Activated naive CD4-positive, alpha-beta T cell treated with anti-CD3 and anti-CD28 coated beads for 36 hours (primary cell): ENCODE measurements around the gene ACOX2. TPM values are rescaled to one million over a fixed set of nuclear protein-coding genes. Genes with fewer than 3 reads are reported as not detected.

Experiments used
- CTCF ChIA-PET: fragments of 350-600 bp; sonication (Branson Sonifier 250); formaldehyde crosslinking; loops from one replicate; lab custom pipeline; 2021; ENCODE audit warnings: antibody characterized with exemption; lab: Charles Lee
- DNase-seq: peaks from one replicate; pipeline ENCODE4 v3.0.0-alpha.2; 2020
- H3K27ac Mint-ChIP-seq: one replicate; pipeline ENCODE4 v1.8.0; 2021; ENCODE audit warnings: mild to moderate bottlenecking, mixed read lengths
- H3K27me3 Mint-ChIP-seq: one replicate; pipeline ENCODE4 v1.8.0; 2021; ENCODE audit warnings: low read depth, mixed read lengths
- H3K36me3 Mint-ChIP-seq: one replicate; pipeline ENCODE4 v1.8.0; 2021; ENCODE audit warnings: low read depth, mixed read lengths
- H3K4me1 Mint-ChIP-seq: one replicate; pipeline ENCODE4 v1.8.0; 2021; ENCODE audit warnings: low read depth, mixed read lengths
- H3K4me3 Mint-ChIP-seq: one replicate; pipeline ENCODE4 v1.8.0; 2021; ENCODE audit warnings: mild to moderate bottlenecking, moderate library complexity, mixed read lengths
- H3K9me3 Mint-ChIP-seq: one replicate; pipeline ENCODE4 v1.8.0; 2021; ENCODE audit warnings: mixed read lengths
- intact Hi-C: fragments of 100-400 bp; cut with micrococcal nuclease; formaldehyde crosslinking; loops from one replicate; pipeline ENCODE4 v1.15.1; 2023
- total RNA-seq, 2 experiments: library from RNA; stranded (reverse); gene quantifications; one replicate each; pipeline ENCODE4 v1.2.3, GENCODE V29; 2021

Gene ACOX2
- total RNA-seq, 2 experiments from 2014 or later, result not detected

DNA sequence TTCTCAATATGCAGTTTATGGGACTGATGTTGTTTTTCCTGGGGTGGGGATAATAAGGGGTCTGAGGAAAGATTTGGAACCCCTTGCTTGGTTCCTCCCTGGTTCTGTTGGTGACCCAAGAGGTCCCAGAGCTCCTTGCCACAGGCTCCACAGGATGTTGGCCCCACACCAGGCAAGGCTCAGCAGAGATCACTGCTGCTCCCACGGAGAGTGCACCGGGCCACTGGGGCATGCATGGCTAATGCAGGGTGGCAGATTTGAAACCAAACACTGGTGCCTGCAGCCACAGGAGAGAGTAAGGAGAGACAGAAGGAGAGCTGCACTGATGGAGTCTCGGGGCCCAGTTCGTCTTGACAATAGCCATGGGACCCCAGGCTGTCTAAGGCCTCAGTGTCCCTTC, 37.7 kb upstream of the ACOX2 start:
- Mint-ChIP-seq H3K4me3 (no peak overlapping the region), H3K27ac (no peak overlapping the region), H3K27me3 (no peaks in the 10 kb centered on the region), H3K4me1 (no peaks in the 10 kb centered on the region), H3K36me3 (no peaks in the 10 kb centered on the region), H3K9me3 (no peaks in the 10 kb centered on the region)
- intact Hi-C loops, result no loop called here
- CTCF ChIA-PET, result interaction anchor here (1.4 to 14.9 kb wide), 2 partner anchors 10 to 55 kb away, joined by 7 to 256 read pairs; no protein-coding TSS in a partner anchor
- no peak for DNase-seq

DNA sequence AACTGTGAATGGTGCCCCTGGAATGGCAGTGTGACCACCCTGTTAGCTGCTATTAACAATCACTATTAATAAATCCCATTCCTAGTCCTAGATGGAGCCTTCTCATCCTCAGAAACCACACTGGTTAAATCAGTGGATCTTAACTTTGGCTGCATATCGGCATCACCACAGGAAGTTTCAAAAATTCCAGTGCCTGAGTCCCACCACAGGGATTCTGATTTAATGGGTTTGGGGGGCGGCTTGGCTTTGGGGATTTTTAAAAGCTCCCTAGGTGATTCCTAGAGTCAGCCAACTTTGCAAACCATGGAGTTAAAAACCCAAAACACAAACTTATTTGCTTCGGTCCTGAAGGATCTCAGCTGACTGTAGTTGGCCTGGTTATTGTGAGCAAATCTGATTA, 37.1 kb upstream of the ACOX2 start:
- no peak for DNase-seq
- CTCF ChIA-PET, result interaction anchor here (0.7 to 14.9 kb wide), 3 partner anchors 11 to 56 kb away, joined by 3 to 256 read pairs (median 7); no protein-coding TSS in a partner anchor
- no peaks in the 10 kb centered on the region for H3K27me3 Mint-ChIP-seq
- no peaks in the 10 kb centered on the region for H3K9me3 Mint-ChIP-seq
- H3K4me3 Mint-ChIP-seq, result no peak overlapping the region
- H3K4me1 Mint-ChIP-seq, result no peaks in the 10 kb centered on the region
- H3K36me3 Mint-ChIP-seq, result no peaks in the 10 kb centered on the region
- no peak overlapping the region for H3K27ac Mint-ChIP-seq
- intact Hi-C loops, result no loop called here

DNA sequence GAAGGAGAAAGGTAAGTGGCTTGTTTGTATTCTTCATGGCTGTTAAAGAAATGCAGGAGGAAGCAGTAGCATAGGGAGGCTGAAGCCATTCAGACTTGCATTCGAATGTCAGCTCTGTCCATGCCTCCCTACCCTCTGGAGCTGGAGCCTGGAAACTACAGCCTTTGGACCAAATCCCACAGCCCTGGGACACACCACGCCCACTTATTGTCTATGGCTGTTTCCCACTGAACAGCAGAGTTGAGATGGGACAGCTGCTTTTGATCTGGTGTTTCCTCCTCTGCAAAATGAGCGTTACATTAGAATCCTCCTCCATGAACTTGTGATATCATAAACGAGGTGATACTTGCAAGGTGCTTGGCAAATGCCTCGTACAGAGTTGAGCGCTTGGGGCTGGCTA, 36.6 kb upstream of the ACOX2 start:
- peaks cover 3% of the 10 kb centered on the region for H3K4me1 Mint-ChIP-seq
- no peaks in the 10 kb centered on the region for H3K9me3 Mint-ChIP-seq
- no peak overlapping the region for H3K27ac Mint-ChIP-seq
- H3K27me3 Mint-ChIP-seq, result no peaks in the 10 kb centered on the region
- no peak overlapping the region for H3K4me3 Mint-ChIP-seq
- intact Hi-C loops, result no loop called here
- CTCF ChIA-PET, result interaction anchor here (0.7 to 14.9 kb wide), 3 partner anchors 11 to 56 kb away, joined by 3 to 256 read pairs (median 7); no protein-coding TSS in a partner anchor
- no peak for DNase-seq
- H3K36me3 Mint-ChIP-seq, result no peaks in the 10 kb centered on the region

DNA sequence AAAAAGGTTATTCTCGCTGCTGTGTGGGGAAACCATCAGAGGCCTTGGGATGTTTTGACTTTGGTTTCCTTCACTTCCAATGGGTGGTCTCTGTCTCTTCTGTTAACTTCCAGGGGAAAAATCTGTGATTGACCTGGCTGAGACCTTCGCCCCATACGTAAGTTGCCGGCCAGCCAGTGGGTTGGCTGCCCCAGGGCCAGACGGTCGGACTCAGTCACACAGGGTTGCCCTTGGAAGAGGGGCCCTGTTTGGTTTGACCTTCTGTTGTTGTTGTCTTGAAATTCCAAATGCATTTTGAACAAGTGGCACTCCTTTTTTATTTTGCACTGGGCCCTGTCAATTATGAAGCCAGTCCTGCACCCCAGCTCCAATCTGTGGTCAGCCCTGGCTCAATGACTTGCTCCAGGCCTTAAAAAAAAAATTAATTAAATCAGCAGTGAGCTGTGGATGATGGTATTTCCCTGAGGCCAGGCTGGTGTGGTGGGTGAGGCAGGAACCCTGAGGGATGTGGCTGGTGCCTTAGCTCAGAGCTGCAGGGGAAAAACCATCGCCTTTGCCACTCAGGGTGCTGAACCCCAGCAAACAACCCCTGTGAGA, 35.7 kb upstream of the ACOX2 start:
- no peaks in the 10 kb centered on the region for H3K36me3 Mint-ChIP-seq
- no peak for DNase-seq
- peaks cover 4% of the 10 kb centered on the region for H3K4me1 Mint-ChIP-seq
- no peaks in the 10 kb centered on the region for H3K27me3 Mint-ChIP-seq
- no peak overlapping the region for H3K4me3 Mint-ChIP-seq
- intact Hi-C loops, result no loop called here
- CTCF ChIA-PET, result interaction anchor here (4.1 to 14.9 kb wide), 2 partner anchors 44 to 57 kb away, joined by 17 to 256 read pairs; no protein-coding TSS in a partner anchor
- no peaks in the 10 kb centered on the region for H3K9me3 Mint-ChIP-seq
- H3K27ac Mint-ChIP-seq, result no peak overlapping the region

DNA sequence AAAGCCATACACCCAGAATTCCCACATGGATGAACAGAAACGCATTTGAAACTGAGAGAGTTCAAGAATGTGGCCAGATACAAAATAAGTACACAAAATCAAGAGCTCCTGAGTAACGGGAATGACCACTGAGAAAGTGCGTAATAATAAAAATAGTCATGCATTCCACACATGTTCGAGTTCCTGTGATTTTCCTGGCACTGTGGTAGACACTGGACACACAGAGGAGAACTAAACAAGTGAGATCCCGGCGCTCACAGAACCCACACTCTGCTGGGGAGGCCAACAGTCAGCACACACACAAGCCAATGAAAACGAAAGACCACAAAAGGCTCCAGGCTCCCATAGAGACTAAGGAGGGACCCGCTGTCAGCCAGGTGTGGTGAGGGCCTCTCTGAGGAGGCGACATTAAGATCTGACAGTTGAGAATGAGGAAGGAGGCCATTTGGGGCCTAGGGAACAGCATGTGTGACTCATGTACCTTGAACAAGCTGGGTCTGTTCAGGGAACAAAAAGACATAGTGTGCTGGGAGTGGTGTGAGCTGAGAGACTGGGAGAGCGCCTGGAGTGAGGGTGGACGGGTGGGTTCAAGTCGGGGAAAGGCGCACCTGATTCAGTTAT, 35.1 kb upstream of the ACOX2 start:
- peaks cover 4% of the 10 kb centered on the region for H3K4me1 Mint-ChIP-seq
- CTCF ChIA-PET, result interaction anchor here (0.8 to 14.9 kb wide), 3 partner anchors 44 to 255 kb away, joined by 3 to 256 read pairs (median 17); no protein-coding TSS in a partner anchor
- intact Hi-C loops, result no loop called here
- no peaks in the 10 kb centered on the region for H3K27me3 Mint-ChIP-seq
- DNase-seq, result no peak
- no peaks in the 10 kb centered on the region for H3K36me3 Mint-ChIP-seq
- no peaks in the 10 kb centered on the region for H3K9me3 Mint-ChIP-seq
- H3K27ac Mint-ChIP-seq, result no peak overlapping the region
- no peak overlapping the region for H3K4me3 Mint-ChIP-seq

DNA sequence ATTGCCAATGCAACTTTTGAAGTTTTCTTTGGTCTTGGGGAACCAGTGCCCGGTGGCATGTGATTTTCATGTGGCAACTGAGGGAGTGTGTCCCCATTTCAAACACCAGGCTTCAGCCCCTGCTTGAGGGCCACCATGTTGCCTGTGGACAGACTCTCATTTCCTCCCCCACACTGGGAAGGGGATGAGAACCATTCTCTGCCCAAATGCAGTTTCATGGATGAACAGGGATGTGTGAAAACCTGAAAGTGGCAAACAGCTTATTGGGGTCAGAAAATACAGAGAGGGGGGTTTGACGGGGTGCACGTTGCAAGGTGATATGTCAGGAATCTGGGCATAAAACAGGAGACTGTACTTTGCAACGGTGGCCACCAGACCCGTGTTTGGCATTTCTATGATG, 33.9 kb upstream of the ACOX2 start:
- CTCF ChIA-PET, result interaction anchor here (0.5 to 14.9 kb wide), 9 partner anchors 14 to 1111 kb away, joined by 3 to 256 read pairs (median 8); no protein-coding TSS in a partner anchor
- Mint-ChIP-seq H3K36me3 (no peaks in the 10 kb centered on the region), H3K4me1 (peaks cover 4% of the 10 kb centered on the region), H3K9me3 (no peaks in the 10 kb centered on the region), H3K4me3 (no peak overlapping the region), H3K27ac (no peak overlapping the region), H3K27me3 (no peaks in the 10 kb centered on the region)
- intact Hi-C loops, result no loop called here
- no peak for DNase-seq

DNA sequence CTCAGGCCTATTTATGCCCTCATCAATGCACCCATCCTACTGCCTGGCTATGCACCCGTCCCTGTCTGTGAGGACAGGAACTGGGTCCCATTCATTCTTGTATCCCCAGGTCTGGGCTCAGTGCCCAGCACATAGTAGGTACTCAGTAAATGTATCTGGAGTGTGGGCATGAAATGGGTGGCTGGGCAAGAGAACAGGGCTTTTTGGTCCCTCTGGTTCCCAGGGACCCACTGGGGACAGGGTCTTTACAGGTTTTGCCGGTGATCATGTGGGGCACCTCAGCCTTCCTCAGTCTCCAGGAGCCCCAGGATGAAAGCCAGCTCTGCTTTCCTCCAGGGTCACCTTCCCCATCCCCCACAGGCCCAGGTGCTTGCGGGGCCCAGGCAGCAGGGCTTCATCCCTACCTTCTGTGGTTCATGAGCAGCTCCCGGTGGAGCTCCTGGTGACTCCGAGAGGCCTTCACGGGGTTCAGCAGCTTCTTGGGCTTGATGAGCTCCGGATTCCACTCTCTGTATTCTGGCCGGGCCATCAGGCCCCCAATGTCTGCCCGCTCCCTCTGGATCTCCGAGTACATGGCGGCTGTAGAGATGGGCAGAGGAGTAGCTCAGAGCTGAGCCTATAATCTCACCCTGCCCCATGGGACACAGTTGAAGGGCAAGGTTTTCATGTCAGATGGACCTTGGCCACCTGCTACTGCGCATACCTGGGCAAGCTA, 32.5 kb upstream of the ACOX2 start:
- Mint-ChIP-seq H3K4me1 (peaks cover 4% of the 10 kb centered on the region), H3K27ac (no peak overlapping the region), H3K4me3 (no peak overlapping the region), H3K9me3 (no peaks in the 10 kb centered on the region), H3K36me3 (no peaks in the 10 kb centered on the region), H3K27me3 (no peaks in the 10 kb centered on the region)
- intact Hi-C loops, result no loop called here
- no peak for DNase-seq
- CTCF ChIA-PET, result interaction anchor here (0.6 to 14.9 kb wide), 13 partner anchors 9 to 179 kb away, joined by 3 to 256 read pairs (median 7); no protein-coding TSS in a partner anchor

DNA sequence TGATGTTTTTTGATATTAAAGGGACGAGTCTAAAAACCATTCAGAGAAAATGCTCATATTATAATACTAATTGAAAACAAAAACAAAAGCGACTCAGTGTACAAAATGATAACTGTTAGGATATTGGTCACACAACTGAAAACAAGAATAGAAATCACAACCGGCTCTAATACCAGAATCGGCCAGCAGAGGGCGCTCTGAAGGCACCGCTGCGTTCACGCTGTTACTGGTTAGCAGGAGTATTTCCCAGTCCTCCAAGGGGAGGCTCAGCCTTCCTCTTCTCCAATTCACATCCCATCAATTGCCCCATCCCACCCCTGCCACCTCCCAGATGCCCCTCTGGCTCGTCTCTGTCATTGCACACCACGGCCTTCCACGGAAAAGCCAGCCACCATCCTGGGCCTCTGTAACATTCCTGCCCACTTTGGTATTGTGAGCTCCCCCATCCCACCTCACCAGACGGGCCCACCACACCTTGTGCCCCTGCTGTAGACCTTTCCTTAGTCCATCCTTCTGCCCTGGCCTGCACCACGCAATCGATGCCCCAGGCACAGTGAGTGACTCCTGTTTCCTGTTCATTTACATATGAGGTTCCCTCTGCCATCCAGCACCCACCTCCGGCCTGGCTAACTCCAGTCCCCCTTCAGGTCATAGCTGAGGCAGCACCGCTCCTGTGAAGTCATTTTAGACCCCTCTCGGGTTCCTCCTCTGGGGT, 31.7 kb upstream of the ACOX2 start:
- Mint-ChIP-seq H3K4me1 (peaks cover 4% of the 10 kb centered on the region), H3K9me3 (no peaks in the 10 kb centered on the region), H3K27ac (no peak overlapping the region), H3K36me3 (no peaks in the 10 kb centered on the region), H3K27me3 (no peaks in the 10 kb centered on the region), H3K4me3 (no peak overlapping the region)
- DNase-seq, result peak; percentile 89
- intact Hi-C loops, result loop anchor here (1.0 kb wide), 1 partner anchor 62 kb away; no protein-coding TSS in a partner anchor
- CTCF ChIA-PET, result interaction anchor here (0.6 to 14.9 kb wide), 19 partner anchors 9 to 670 kb away, joined by 3 to 256 read pairs (median 5); no protein-coding TSS in a partner anchor

DNA sequence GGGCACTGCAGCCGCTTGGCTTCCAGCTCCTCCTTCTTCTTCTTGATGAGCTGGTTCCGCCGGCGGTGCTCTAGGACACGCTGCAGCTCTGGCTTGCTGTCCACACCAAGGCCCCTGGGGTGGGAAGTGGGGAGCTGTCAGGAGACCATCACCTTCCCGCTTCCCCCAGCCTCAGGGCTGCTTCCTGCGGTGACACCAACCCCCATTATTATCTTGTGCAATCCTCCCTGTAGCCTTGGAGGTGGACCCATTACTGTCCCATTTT, 30.2 kb upstream of the ACOX2 start:
- no peaks in the 10 kb centered on the region for H3K9me3 Mint-ChIP-seq
- no peaks in the 10 kb centered on the region for H3K27me3 Mint-ChIP-seq
- no peak for DNase-seq
- H3K36me3 Mint-ChIP-seq, result no peaks in the 10 kb centered on the region
- intact Hi-C loops, result no loop called here
- H3K4me3 Mint-ChIP-seq, result no peak overlapping the region
- no peak overlapping the region for H3K27ac Mint-ChIP-seq
- CTCF ChIA-PET, result interaction anchor here (0.6 to 14.9 kb wide), 8 partner anchors 11 to 1099 kb away, joined by 3 to 256 read pairs (median 16); no protein-coding TSS in a partner anchor
- peaks cover 4% of the 10 kb centered on the region for H3K4me1 Mint-ChIP-seq

DNA sequence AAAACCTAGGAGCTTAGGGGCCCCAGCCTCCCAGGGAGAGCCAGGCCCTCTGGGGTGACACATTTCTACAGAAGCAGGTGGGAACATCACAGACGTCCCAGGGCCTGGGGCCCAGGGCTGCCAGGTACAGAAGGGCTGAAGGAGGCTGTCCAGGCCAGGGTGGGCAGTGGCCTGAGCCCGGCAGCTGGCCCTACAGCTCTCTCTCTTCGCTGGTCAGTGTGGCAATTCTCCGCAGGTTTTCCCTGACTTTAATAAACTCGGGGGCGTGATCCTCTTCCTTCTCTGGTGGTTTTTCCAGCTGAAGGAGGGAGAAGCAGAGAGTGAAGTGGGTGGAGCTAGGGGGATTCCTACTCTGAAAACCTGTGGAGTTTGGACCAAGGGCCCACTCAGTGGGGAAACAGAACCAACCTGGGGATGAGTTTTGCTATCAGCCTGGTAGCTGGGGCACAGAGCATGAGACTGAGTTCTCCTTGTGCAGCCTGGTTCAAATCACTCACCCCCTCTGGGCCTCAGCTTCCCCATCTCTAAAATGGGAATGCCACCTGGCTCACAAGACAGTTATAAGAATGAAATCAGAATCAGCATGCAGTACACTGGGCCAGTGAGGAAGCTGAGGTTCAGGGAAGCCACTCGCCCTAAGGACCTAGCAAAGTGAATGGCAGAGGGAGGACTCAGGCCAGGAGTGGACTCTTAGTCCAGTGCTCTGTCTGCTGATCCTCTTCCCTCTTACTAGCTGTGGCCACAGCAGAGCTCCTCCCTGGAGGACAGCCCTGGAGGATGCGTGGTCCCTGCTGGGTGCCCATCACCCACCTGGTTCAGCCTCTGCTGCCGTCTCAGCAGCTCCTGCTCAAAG, 29.6 kb upstream of the ACOX2 start:
- Mint-ChIP-seq H3K27ac (no peak overlapping the region), H3K4me1 (peaks cover 4% of the 10 kb centered on the region), H3K4me3 (no peak overlapping the region), H3K27me3 (no peaks in the 10 kb centered on the region), H3K36me3 (no peaks in the 10 kb centered on the region), H3K9me3 (no peaks in the 10 kb centered on the region)
- intact Hi-C loops, result no loop called here
- CTCF ChIA-PET, result interaction anchor here (0.6 to 14.9 kb wide), 10 partner anchors 10 to 416 kb away, joined by 3 to 256 read pairs (median 3); no protein-coding TSS in a partner anchor
- DNase-seq, result no peak
